ENCODE data around the gene DENND4B. TPM values are rescaled to one million over a fixed set of nuclear protein-coding genes. Genes with fewer than 3 reads are reported as not detected.

DENND4B gene
- total and polyA plus RNA-seq, 2 of the 4 experiments (the other 2 are of a cell fraction) = 1.8 to 25.2 TPM

GRCh38 chr1:153934746-153935145 lies 11.8 kb downstream of the DENND4B start:
- H3K56ac ChIP-seq (ENCODE audit: extremely low read depth, insufficient read depth, low read length) = no peak overlapping the region
- DNase-seq (no peak), ATAC-seq (ENCODE audit: low read depth) (no peak)
- H3K4ac ChIP-seq (ENCODE audit: low read depth, low read length) = no peak overlapping the region
- no peak overlapping the region for H4K8ac ChIP-seq (ENCODE audit: low read depth in 2 of 2, low read length in 2 of 2)
- no peak overlapping the region for H3K4me3 ChIP-seq (ENCODE audit: insufficient read depth, low read depth, low read length)
- H3K9ac ChIP-seq (ENCODE audit: low read depth, low read length) = no peak overlapping the region
- no peaks in the 10 kb centered on the region for H4K20me1 ChIP-seq (ENCODE audit: insufficient read depth, low read length)
- H3K27me3 ChIP-seq (ENCODE audit: control insufficient read depth, insufficient read depth, low read length) = no peaks in the 10 kb centered on the region
- H4K5ac ChIP-seq (ENCODE audit: low read depth, low read length) = no peak overlapping the region
- CTCF ChIA-PET = no interaction called here
- H2AFZ ChIP-seq (replicated peaks; ENCODE audit: low read length, poor library complexity) = peak overlapping the region; percentile 14
- no peaks in the 10 kb centered on the region for H3K9me3 ChIP-seq (ENCODE audit: control insufficient read depth, insufficient read depth, low read length)
- peaks cover 0 to 5% of the 10 kb centered on the region in 2 experiments; a peak in 2 of 4 replicates for H3K79me1 ChIP-seq (ENCODE audit: low read depth in 1 of 2, low read length in 2 of 2)
- in situ Hi-C loops (cut with MboI; ENCODE audit: low sequenced_read_pairs) (no loop called here), intact Hi-C loops (cut with micrococcal nuclease) (no loop called here), dilution Hi-C loops (cut with HindIII; ENCODE audit: low sequenced_read_pairs, unreplicated experiment) (no loop called here)
- H2AK5ac ChIP-seq (ENCODE audit: low read depth, low read length) = no peak overlapping the region
- H3K18ac ChIP-seq (ENCODE audit: low read depth, low read length) = no peak overlapping the region
- H2AK9ac ChIP-seq (replicated peaks; ENCODE audit: low read depth, low read length, poor library complexity) = no peak overlapping the region
- POLR2A ChIA-PET (ENCODE audit: unreplicated experiment) = interaction anchor here (0.6 kb wide), 1 partner anchor 151 kb away, joined by 3 read pairs; no protein-coding TSS in a partner anchor
- no peak overlapping the region for H3K23ac ChIP-seq (ENCODE audit: low read depth, low read length)
- H3K27ac ChIP-seq (ENCODE audit: insufficient read depth, low read length) = no peak overlapping the region
- BruUV-seq (replicated peaks) = no TSS peak
- no peak overlapping the region for H3K4me2 ChIP-seq (ENCODE audit: low read depth, low read length)
- no peak for TF ChIP-seq ELK1 (IDR thresholded peaks at IDR 0.05; ENCODE audit: borderline replicate concordance, low read depth, low read length)
- no peak for TF ChIP-seq NFE2L2 (IDR thresholded peaks at IDR 0.05; ENCODE audit: low read depth, low read length)
- TF ChIP-seq CEBPB (IDR thresholded peaks at IDR 0.05; ENCODE audit: low read depth, low read length) = no peak
- no peak for TF ChIP-seq MXI1 (IDR thresholded peaks at IDR 0.05; ENCODE audit: borderline replicate concordance, low read depth, low read length)
- no peak for TF ChIP-seq FOS (IDR thresholded peaks at IDR 0.05; ENCODE audit: low read depth, low read length)
- no peak for TF ChIP-seq RCOR1 (IDR thresholded peaks at IDR 0.05; ENCODE audit: insufficient replicate concordance, low read length)
- TF ChIP-seq RFX5 (IDR thresholded peaks at IDR 0.05; ENCODE audit: low read depth, low read length) = no peak
- TF ChIP-seq, protein P1, sequence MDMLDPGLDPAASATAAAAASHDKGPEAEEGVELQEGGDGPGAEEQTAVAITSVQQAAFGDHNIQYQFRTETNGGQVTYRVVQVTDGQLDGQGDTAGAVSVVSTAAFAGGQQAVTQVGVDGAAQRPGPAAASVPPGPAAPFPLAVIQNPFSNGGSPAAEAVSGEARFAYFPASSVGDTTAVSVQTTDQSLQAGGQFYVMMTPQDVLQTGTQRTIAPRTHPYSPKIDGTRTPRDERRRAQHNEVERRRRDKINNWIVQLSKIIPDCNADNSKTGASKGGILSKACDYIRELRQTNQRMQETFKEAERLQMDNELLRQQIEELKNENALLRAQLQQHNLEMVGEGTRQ (IDR thresholded peaks at IDR 0.05; ENCODE audit: low read depth, low read length) = no peak
- no peak for TF ChIP-seq CHD1 (IDR thresholded peaks at IDR 0.05; ENCODE audit: low read depth, low read length)
- TF ChIP-seq CTCF (conservative IDR thresholded peaks at IDR 0.05; ENCODE audit: low read depth, low read length) = no peak
- TF ChIP-seq RAD21 (IDR thresholded peaks at IDR 0.05; ENCODE audit: low read length) = no peak
- no peak for TF ChIP-seq POLR2A (IDR thresholded peaks at IDR 0.05; ENCODE audit: low read depth, low read length)
- H3K36me3 ChIP-seq (ENCODE audit: control insufficient read depth, insufficient read depth, low read length) = peaks cover 74% of the 10 kb centered on the region
- no peaks in the 10 kb centered on the region for H3K4me1 ChIP-seq (ENCODE audit: control insufficient read depth, insufficient read depth, low read length)
- H2BK15ac ChIP-seq (ENCODE audit: low read depth, low read length) = no peak overlapping the region
- peaks cover 3% of the 10 kb centered on the region; the same call in 1 of the 2 replicates for H3K9me1 ChIP-seq (ENCODE audit: insufficient read depth, low read length)
- no peak overlapping the region for H2BK120ac ChIP-seq (ENCODE audit: low read depth, low read length)
- H4K91ac ChIP-seq (ENCODE audit: insufficient read depth, low read depth, low read length) = no peak overlapping the region
- H3K14ac ChIP-seq (replicated peaks; ENCODE audit: low read depth, low read length) = no peak overlapping the region
- no peak overlapping the region for H2BK5ac ChIP-seq (ENCODE audit: low read depth, low read length, poor library complexity, severe bottlenecking)
- 92% methylated on average over 7 of the region's 9 CpGs; no CpG with 5 or more reads in 1 of the 2 experiments for WGBS, 2 experiments (ENCODE audit: extremely low coverage in 2 of 2, insufficient read length in 1 of 2)
- H2BK20ac ChIP-seq (ENCODE audit: low read depth, low read length) = no peak overlapping the region
